ENCODE data around the gene AP1B1.

The AP1B1 gene

GRCh38 chr22:29331213-29331612 is 57.2 kb downstream of the AP1B1 start:
- no peak for DNase-seq (ENCODE audit: low read depth in 1 of 2, low spot score in 1 of 2)
- in situ Hi-C loops (cut with HindIII; ENCODE audit: low pct_unique_long_range_greater_than_20kb, low sequenced_read_pairs) = no loop called here
- TF ChIP-seq JUND (IDR thresholded peaks at IDR 0.05; ENCODE audit: low read depth) = no peak

GRCh38 chr22:29330753-29331152 is 57.6 kb downstream of the AP1B1 start:
- in situ Hi-C loops (cut with HindIII; ENCODE audit: low pct_unique_long_range_greater_than_20kb, low sequenced_read_pairs) = no loop called here
- no peak for TF ChIP-seq JUND (IDR thresholded peaks at IDR 0.05; ENCODE audit: low read depth)
- DNase-seq (ENCODE audit: low read depth in 1 of 2, low spot score in 1 of 2) = no peak

DNA sequence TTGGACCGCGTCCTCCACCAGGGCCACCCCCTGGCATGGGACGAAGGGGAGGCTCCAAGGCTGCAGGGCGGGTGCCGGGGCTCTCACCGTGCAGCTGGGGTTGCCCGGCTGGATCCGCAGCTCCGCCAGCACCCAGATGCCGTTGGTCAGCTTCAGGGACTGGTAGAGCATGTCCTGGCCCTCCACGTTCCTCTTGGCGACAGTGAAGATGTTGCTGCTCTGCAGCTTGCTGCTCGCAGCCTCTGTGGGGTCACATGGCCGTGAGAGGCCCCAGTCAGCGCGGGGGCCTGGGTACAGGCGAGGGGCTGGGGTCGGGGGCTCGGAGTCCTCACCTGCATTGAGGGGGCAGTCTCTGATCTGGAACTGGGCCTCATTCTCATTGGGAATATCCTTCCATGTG is 58.1 kb downstream of the AP1B1 start:
- in situ Hi-C loops (cut with HindIII; ENCODE audit: low pct_unique_long_range_greater_than_20kb, low sequenced_read_pairs) = no loop called here
- no peak for TF ChIP-seq JUND (IDR thresholded peaks at IDR 0.05; ENCODE audit: low read depth)
- DNase-seq (ENCODE audit: low read depth in 1 of 2, low spot score in 1 of 2) = no peak

- in situ Hi-C loops (cut with HindIII; ENCODE audit: low pct_unique_long_range_greater_than_20kb, low sequenced_read_pairs) = no loop called here
- TF ChIP-seq JUND (IDR thresholded peaks at IDR 0.05; ENCODE audit: low read depth) = no peak
- no peak for DNase-seq (ENCODE audit: low read depth in 1 of 2, low spot score in 1 of 2)
Observed at GRCh38 chr22:29329581-29329980, 58.8 kb downstream of the AP1B1 start.

- TF ChIP-seq JUND (IDR thresholded peaks at IDR 0.05; ENCODE audit: low read depth) = no peak
- in situ Hi-C loops (cut with HindIII; ENCODE audit: low pct_unique_long_range_greater_than_20kb, low sequenced_read_pairs) = no loop called here
- DNase-seq (ENCODE audit: low read depth in 1 of 2, low spot score in 1 of 2) = no peak
Observed at GRCh38 chr22:29328566-29329500, 59.5 kb downstream of the AP1B1 start.

DNA sequence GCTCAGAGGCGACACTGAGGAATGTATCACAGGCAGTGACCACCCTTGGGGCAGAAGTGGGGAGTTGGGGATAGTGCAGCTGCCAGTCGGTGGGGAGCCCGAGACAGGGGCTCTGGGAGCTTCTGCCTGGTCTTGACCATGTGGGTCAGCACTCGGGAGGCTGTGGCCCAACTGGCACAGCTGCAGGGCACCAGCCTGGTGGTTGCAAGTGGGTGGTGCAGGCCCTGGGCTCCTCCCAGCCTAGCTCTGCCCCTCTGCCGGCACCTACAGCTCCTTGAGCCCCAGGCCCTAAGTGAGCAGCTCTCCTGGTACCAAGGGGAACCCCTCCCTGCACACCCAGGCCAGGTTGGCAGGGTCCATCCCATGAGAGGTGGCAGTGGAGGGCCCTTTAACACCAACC is 60.3 kb downstream of the AP1B1 start:
- no peak for TF ChIP-seq JUND (IDR thresholded peaks at IDR 0.05; ENCODE audit: low read depth)
- DNase-seq (ENCODE audit: low read depth in 1 of 2, low spot score in 1 of 2) = no peak
- in situ Hi-C loops (cut with HindIII; ENCODE audit: low pct_unique_long_range_greater_than_20kb, low sequenced_read_pairs) = no loop called here

GRCh38 chr22:29327089-29327764 is 61.1 kb downstream of the AP1B1 start:
- DNase-seq (ENCODE audit: low read depth in 1 of 2, low spot score in 1 of 2) = no peak
- TF ChIP-seq JUND (IDR thresholded peaks at IDR 0.05; ENCODE audit: low read depth) = no peak
- in situ Hi-C loops (cut with HindIII; ENCODE audit: low pct_unique_long_range_greater_than_20kb, low sequenced_read_pairs) = no loop called here

- in situ Hi-C loops (cut with HindIII; ENCODE audit: low pct_unique_long_range_greater_than_20kb, low sequenced_read_pairs) = no loop called here
Observed at GRCh38 chr22:29326481-29326880, 61.9 kb downstream of the AP1B1 start.

DNA sequence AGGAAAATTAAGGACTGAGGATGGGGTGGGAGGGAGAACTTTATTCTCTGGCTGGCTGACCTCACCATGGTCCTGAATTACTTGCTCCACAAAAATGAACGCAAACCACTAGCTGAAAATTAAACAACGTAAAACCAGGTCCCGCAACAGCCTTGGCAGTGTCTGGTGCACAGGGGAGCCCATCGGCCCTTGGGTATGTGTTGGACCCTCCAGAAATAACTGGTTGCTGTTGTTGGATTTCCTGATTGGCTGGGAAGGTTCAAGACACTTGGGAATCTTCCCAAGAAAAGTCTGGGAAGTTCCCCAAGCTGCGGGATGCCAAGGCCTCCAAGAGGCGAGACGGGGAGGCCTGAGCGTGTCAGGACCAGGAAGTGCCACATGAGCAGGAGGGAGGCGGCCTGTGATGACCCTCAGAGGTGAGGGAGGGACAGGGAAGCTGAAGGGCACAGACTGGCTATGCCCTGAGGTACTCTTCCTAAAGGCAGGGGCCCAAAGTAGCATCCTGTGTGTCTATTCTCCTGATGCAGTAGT is 62.5 kb downstream of the AP1B1 start:
- no peak for TF ChIP-seq JUND (IDR thresholded peaks at IDR 0.05; ENCODE audit: low read depth)
- in situ Hi-C loops (cut with HindIII; ENCODE audit: low pct_unique_long_range_greater_than_20kb, low sequenced_read_pairs) = no loop called here

More at GRCh38 chr22:29326481-29326880, 61.9 kb downstream of the AP1B1 start:
- no peak for DNase-seq (ENCODE audit: low read depth in 1 of 2, low spot score in 1 of 2)
- TF ChIP-seq JUND (IDR thresholded peaks at IDR 0.05; ENCODE audit: low read depth) = no peak

DNA sequence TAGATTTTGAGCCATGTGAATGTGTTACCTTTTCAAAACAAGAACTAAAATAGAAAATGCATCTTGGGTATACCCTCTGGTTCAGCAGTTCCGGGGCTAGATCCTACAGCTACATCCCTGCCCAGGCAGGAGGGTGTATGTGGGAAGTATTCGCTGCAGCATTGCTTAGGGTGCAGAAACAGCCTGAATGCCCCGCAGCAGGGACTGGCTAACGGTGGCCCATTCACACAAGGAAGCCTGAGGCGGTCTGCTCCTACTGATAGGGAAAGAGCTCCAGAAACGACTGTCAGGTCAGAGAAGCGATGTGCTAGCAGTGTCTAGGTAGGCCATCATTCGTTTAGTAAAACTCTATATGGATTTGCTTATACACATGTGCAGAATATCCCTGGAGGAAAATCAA is 63.0 kb downstream of the AP1B1 start:
- in situ Hi-C loops (cut with HindIII; ENCODE audit: low pct_unique_long_range_greater_than_20kb, low sequenced_read_pairs) = no loop called here
- DNase-seq (ENCODE audit: low read depth in 1 of 2, low spot score in 1 of 2) = no peak
- no peak for TF ChIP-seq JUND (IDR thresholded peaks at IDR 0.05; ENCODE audit: low read depth)

More for the DNA sequence above, 62.5 kb downstream of the AP1B1 start:
- no peak for DNase-seq (ENCODE audit: low read depth in 1 of 2, low spot score in 1 of 2)

DNA sequence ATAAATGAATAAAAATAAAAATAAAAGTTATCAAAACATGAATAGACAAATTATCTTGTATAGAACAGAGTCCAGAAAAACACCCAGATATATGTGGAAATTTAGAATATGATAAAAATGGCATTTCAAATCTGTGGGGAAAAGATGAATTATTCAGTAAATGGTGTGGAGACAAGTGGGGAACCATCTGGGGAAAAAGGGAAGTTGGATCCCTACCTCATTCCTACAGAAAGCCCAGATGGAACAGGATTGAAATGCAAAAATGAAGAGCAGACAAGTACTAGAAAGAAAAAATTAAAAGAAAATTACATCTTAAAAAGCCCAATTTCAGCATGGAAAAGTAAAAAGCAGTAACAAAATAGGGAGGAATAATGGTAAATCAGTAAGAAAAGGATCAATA is 64.7 kb downstream of the AP1B1 start:
- no peak for DNase-seq (ENCODE audit: low read depth in 1 of 2, low spot score in 1 of 2)
- TF ChIP-seq JUND (IDR thresholded peaks at IDR 0.05; ENCODE audit: low read depth) = no peak
- in situ Hi-C loops (cut with HindIII; ENCODE audit: low pct_unique_long_range_greater_than_20kb, low sequenced_read_pairs) = no loop called here

DNA sequence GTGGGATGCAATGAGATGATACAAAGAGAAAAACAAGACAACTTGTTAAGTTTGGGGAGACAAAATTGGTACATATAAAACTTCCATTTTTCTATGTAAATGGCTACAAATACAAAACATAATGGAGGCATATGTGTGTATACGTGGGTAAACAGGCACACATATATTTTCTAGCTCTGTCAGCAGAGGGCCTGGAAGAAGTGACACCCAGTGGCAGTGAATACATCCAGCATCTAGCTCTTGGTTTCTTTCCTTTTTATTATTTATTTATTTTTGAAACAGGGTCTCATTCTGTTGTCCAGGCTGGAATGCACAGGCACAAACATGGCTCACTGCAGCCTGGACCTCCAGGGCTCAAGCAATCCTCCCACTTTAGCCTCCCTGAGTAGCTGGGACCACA is 67.8 kb downstream of the AP1B1 start:
- DNase-seq (ENCODE audit: low read depth in 1 of 2, low spot score in 1 of 2) = peak in 1 of 2 experiments; percentile 39
- no peak for TF ChIP-seq JUND (IDR thresholded peaks at IDR 0.05; ENCODE audit: low read depth)
- in situ Hi-C loops (cut with HindIII; ENCODE audit: low pct_unique_long_range_greater_than_20kb, low sequenced_read_pairs) = no loop called here

DNA sequence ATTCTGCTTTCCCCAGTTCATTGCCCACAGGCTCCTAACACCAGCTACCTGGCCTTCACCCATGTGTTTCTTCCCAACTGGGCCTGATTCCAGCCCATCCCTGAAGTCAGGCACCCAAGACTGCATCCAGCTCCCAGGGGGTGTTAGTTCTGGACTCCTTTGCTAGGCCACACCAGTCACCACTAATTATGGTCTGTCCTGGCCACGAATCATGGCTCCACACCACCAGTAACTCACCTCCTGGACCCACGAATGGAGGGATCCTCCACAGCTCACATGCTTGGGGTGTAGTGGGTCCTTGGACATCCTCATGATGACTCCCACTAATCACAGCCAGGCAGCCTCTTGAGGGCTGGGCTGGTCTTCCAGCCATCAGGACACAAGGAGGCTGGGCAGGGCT is 69.3 kb downstream of the AP1B1 start:
- no peak for TF ChIP-seq JUND (IDR thresholded peaks at IDR 0.05; ENCODE audit: low read depth)
- in situ Hi-C loops (cut with HindIII; ENCODE audit: low pct_unique_long_range_greater_than_20kb, low sequenced_read_pairs) = no loop called here

More for the DNA sequence above, 69.3 kb downstream of the AP1B1 start:
- no peak for DNase-seq (ENCODE audit: low read depth in 1 of 2, low spot score in 1 of 2)

Data from T47D (cell line).